Stimulated activated CD8-positive, alpha-beta memory T cell treated with anti-CD3 and anti-CD28 coated beads, Interleukin-4, amount 100 ng/mL, for 1 hour (primary cell): ENCODE data around the gene DUT.

ENCODE experiments used
- DNase-seq, 2 donors: peaks; one replicate each; pipeline ENCODE4 v3.0.0-alpha.2; 2020; ENCODE audit warnings: low read depth in 2 of 2, low spot score in 1 of 2

Gene DUT

GRCh38 chr15:48330855-48331795, at the start of gene DUT:
Gene DUT, plus strand, starts transcription at chr15:48331429. Its CDS starts 87 bp downstream, at chr15:48331516.
- peak; percentile 45 to 62 for DNase-seq

GRCh38 chr15:48281674-48282073, 49.6 kb upstream of the DUT start:
- DNase-seq = no peak

GRCh38 chr15:48282216-48282615, 49.0 kb upstream of the DUT start:
- DNase-seq = no peak

- no peak for DNase-seq
Observed at GRCh38 chr15:48283396-48284145, 47.7 kb upstream of the DUT start.

GRCh38 chr15:48285329-48286214, 45.7 kb upstream of the DUT start:
- DNase-seq = no peak

GRCh38 chr15:48289628-48290027, 41.6 kb upstream of the DUT start:
- no peak for DNase-seq

GRCh38 chr15:48292458-48292857, 38.8 kb upstream of the DUT start:
- DNase-seq = no peak

GRCh38 chr15:48297668-48298067, 33.6 kb upstream of the DUT start:
- DNase-seq = no peak

GRCh38 chr15:48298914-48299313, 32.3 kb upstream of the DUT start:
- DNase-seq = no peak

GRCh38 chr15:48300038-48300437, 31.2 kb upstream of the DUT start:
- no peak for DNase-seq

- no peak for DNase-seq
Observed at GRCh38 chr15:48304398-48304797, 26.8 kb upstream of the DUT start.

- DNase-seq = no peak
Observed at GRCh38 chr15:48306639-48307038, 24.6 kb upstream of the DUT start.

- no peak for DNase-seq
Observed at GRCh38 chr15:48307586-48307985, 23.6 kb upstream of the DUT start.

- DNase-seq = no peak
Observed at GRCh38 chr15:48309740-48310139, 21.5 kb upstream of the DUT start.

GRCh38 chr15:48313216-48313615, 18.0 kb upstream of the DUT start:
- DNase-seq = no peak

- DNase-seq = no peak
Observed at GRCh38 chr15:48315041-48315440, 16.2 kb upstream of the DUT start.

GRCh38 chr15:48317221-48317620, 14.0 kb upstream of the DUT start:
- no peak for DNase-seq

- no peak for DNase-seq
Observed at GRCh38 chr15:48318131-48318530, 13.1 kb upstream of the DUT start.

GRCh38 chr15:48323294-48323693, 7.9 kb upstream of the DUT start:
- no peak for DNase-seq

GRCh38 chr15:48324949-48325348, 6.3 kb upstream of the DUT start:
- no peak for DNase-seq

- DNase-seq = no peak
Observed at GRCh38 chr15:48325400-48325799, 5.8 kb upstream of the DUT start.
